Calu3 (cell line): Measurements from ENCODE around the gene KCND1. TPM values are rescaled to one million over a fixed set of nuclear protein-coding genes. Genes with fewer than 3 reads are reported as not detected.

Source experiments
- Bru-seq: library from RNA; stranded (reverse); fragments of 400-500 nt; gene quantifications from one replicate; lab custom pipeline; 2021; lab: Mats Ljungman, UMichigan
- BruChase-seq, 2 experiments: library from RNA; stranded (reverse); fragments of 400-500 nt; gene quantifications; one replicate each; lab custom pipeline; 2021; lab: Mats Ljungman, UMichigan
- BruUV-seq: library from RNA; stranded (reverse); fragments of 400-500 nt; replicated peaks from 2 replicates; lab custom pipeline; 2021; lab: Mats Ljungman, UMichigan
- CTCF ChIA-PET: fragments of 300-600 bp; sonication (Branson Sonifier 250); formaldehyde crosslinking; loops from one replicate; lab custom pipeline; 2022; ENCODE audit warnings: antibody characterized with exemption; lab: Charles Lee
- DNase-seq: peaks from one replicate; pipeline ENCODE4 v3.0.0; 2022
- H3K27ac Mint-ChIP-seq: one replicate; pipeline ENCODE4 v1.8.0; 2022; ENCODE audit warnings: mixed read lengths; ENCODE audit not compliant: unreplicated experiment
- H3K27me3 Mint-ChIP-seq: one replicate; pipeline ENCODE4 v1.8.0; 2022; ENCODE audit warnings: mixed read lengths; ENCODE audit not compliant: unreplicated experiment
- H3K36me3 Mint-ChIP-seq: one replicate; pipeline ENCODE4 v1.8.0; 2022; ENCODE audit warnings: mild to moderate bottlenecking, moderate library complexity, mixed read lengths; ENCODE audit not compliant: insufficient read depth, unreplicated experiment
- H3K4me1 Mint-ChIP-seq: one replicate; pipeline ENCODE4 v1.8.0; 2022; ENCODE audit warnings: mild to moderate bottlenecking, low read depth, mixed read lengths; ENCODE audit not compliant: unreplicated experiment
- H3K4me3 Mint-ChIP-seq: one replicate; pipeline ENCODE4 v1.8.0; 2022; ENCODE audit warnings: mild to moderate bottlenecking, low read depth, moderate library complexity, mixed read lengths; ENCODE audit not compliant: unreplicated experiment
- H3K9me3 Mint-ChIP-seq: one replicate; pipeline ENCODE4 v1.8.0; 2022; ENCODE audit warnings: low read depth, mixed read lengths; ENCODE audit not compliant: unreplicated experiment
- CTCF ChIP-seq: fragments of 200-600 bp; IDR thresholded peaks from one replicate; pipeline ENCODE4 v1.8.0; 2022; ENCODE audit warnings: antibody characterized with exemption; ENCODE audit not compliant: unreplicated experiment
- intact Hi-C: fragments of 100-400 bp; cut with micrococcal nuclease; formaldehyde crosslinking; loops from one replicate; pipeline ENCODE4 v1.10.0; 2022; ENCODE audit not compliant: unreplicated experiment
- long read RNA-seq: library from polyadenylated mRNA; stranded (forward); transcript quantifications from one replicate; pipeline ENCODE4 v2.0.0, GENCODE V29; 2022
- total RNA-seq: library from RNA; stranded (reverse); gene quantifications from 2 replicates; pipeline ENCODE4 v1.2.3, GENCODE V29; 2022

KCND1 gene
- total RNA-seq (8.4 and 9.7 TPM in 2 replicates), Bru-seq, nascent RNA (percentile 39 among the genes with signal in this experiment), BruChase-seq, experiment 1, labeled RNA remaining after a 6-hour chase (percentile 80 among the genes with signal in this experiment), BruChase-seq, experiment 2, labeled RNA remaining after a 2-hour chase (percentile 58 among the genes with signal in this experiment)
- long read RNA-seq, partial matches to known transcripts = 1 of 1 reads
- long read RNA-seq, other reads (novel, unspliced or antisense) = 0 of 1 reads

DNA sequence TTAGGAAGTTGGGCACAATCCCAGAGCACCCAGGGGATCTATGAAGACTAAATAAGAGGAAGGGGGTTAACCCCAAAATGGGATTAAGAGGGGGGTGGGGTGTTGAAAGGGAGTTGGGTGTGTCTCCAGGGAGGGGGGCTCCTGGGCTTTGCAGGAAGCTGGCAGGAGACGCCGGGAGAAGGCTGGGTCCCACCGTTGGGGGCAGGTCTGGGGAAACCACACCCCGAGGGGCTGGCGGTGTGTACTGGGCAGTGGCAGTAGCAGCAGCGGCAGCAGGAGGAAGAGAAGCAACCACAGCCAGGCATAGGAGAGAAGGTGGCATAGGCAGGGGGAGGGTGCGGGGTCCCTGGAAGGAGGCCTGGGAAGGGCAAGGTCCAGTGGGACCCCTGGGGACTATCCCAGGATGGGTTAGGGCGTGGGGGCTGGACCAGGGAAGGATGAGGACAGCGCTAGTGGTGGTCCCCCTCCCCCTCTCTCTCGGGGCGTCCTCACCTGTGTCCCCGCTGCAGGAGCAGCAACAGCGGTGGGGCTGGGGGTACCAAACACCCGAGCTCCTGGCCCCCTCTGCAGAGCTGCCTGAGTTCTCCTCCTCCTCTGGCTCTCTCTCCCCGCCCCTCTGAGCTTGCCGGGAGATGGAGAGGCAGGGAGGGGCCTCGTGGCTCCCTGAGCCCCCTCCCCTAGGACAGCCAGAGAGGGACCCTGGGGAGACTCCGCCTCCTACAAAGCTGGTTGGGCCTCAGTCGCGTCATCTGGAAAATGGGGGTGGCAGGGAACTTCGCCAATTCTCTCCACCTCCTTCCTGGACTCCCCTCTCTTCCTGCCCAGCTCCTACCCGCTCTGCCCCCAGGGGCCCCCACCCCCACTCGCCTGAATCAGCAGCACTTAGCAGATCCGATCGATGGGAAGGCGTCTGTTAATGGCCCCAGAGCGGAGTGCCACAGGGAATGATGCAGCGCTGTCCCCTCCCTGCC, at the start of gene KCND1:
TSS of gene KCND1 (minus strand) at position 596 of the 971 bp plus-strand sequence. CDS start 1,573 bp downstream, outside the sequence.
- peak within 1 kb of the TSS; percentile 73 for H3K4me3 Mint-ChIP-seq
- intact Hi-C loops = loop anchor here (5.0 kb wide), 1 partner anchor 71 kb away; the partner anchor contains the start of gene TFE3
- no peaks in the 10 kb centered on the region for H3K27me3 Mint-ChIP-seq
- no peaks in the 10 kb centered on the region for H3K9me3 Mint-ChIP-seq
- peak within 1 kb of the TSS; percentile 67 for H3K27ac Mint-ChIP-seq
- peaks cover 43% of the 10 kb centered on the region for H3K36me3 Mint-ChIP-seq
- peak; percentile 82 for DNase-seq
- H3K4me1 Mint-ChIP-seq = peaks cover 21% of the 10 kb centered on the region
- BruUV-seq = no TSS peak
- CTCF ChIA-PET = interaction anchor here (0.6 to 1.6 kb wide), 3 partner anchors 10 to 150 kb away, joined by 3 read pairs; partner anchors contain the start of gene TFE3
- TF ChIP-seq CTCF = no peak

GRCh38 chrX:49019599-49020249, 48.1 kb upstream of the KCND1 start:
- TF ChIP-seq CTCF = no peak
- H3K9me3 Mint-ChIP-seq = no peaks in the 10 kb centered on the region
- H3K27me3 Mint-ChIP-seq = no peaks in the 10 kb centered on the region
- intact Hi-C loops = no loop called here
- H3K4me3 Mint-ChIP-seq = no peak overlapping the region
- no peaks in the 10 kb centered on the region for H3K36me3 Mint-ChIP-seq
- no peaks in the 10 kb centered on the region for H3K4me1 Mint-ChIP-seq
- DNase-seq = no peak
- CTCF ChIA-PET = no interaction called here
- BruUV-seq = no TSS peak
- no peak overlapping the region for H3K27ac Mint-ChIP-seq

DNA sequence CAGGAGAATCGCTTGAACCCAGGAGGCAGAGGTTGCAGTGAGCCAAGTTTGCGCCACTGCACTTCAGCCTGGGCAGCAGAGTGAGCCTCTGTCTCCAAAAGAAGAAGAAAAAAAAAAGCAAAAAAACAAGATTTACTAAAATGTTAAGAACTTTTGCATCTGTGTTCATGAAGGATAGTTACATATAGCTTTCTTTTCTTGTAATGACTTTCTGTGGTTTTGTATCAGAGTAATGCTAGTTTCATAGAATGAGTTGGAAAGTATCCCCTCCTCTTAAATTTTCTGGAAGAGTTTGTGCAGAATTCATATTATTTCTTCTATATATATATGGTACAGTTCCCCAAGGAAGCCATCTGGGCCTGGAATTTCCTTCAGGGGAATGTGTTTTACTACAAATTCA, 47.4 kb upstream of the KCND1 start:
- H3K27ac Mint-ChIP-seq = no peak overlapping the region
- DNase-seq = no peak
- intact Hi-C loops = no loop called here
- H3K4me1 Mint-ChIP-seq = no peaks in the 10 kb centered on the region
- no peaks in the 10 kb centered on the region for H3K9me3 Mint-ChIP-seq
- CTCF ChIA-PET = no interaction called here
- TF ChIP-seq CTCF = no peak
- BruUV-seq = no TSS peak
- H3K36me3 Mint-ChIP-seq = no peaks in the 10 kb centered on the region
- H3K27me3 Mint-ChIP-seq = no peaks in the 10 kb centered on the region
- no peak overlapping the region for H3K4me3 Mint-ChIP-seq

- Mint-ChIP-seq H3K36me3 (peaks cover 36% of the 10 kb centered on the region), H3K4me3 (no peak overlapping the region), H3K27ac (peak overlapping the region; percentile 79), H3K27me3 (no peaks in the 10 kb centered on the region), H3K9me3 (no peaks in the 10 kb centered on the region), H3K4me1 (peaks cover 14% of the 10 kb centered on the region)
- CTCF ChIA-PET = interaction anchor here (0.5 kb wide), 1 partner anchor 103 kb away, joined by 9 read pairs; no protein-coding TSS in a partner anchor
- no peak for DNase-seq
- TF ChIP-seq CTCF = no peak
- BruUV-seq = no TSS peak
- intact Hi-C loops = loop anchor here (5.0 kb wide), 1 partner anchor 39 kb away; the partner anchor contains the start of gene TFE3
These were observed 32.1 kb upstream of the KCND1 start for GRCh38 chrX:49003696-49004095.
